ENCODE data around the gene RALGPS1.

The RALGPS1 gene

GRCh38 chr9:127022913-127023660 is 108.5 kb downstream of the RALGPS1 start:
- DNase-seq, result no peak

- DNase-seq, result no peak
Observed at GRCh38 chr9:127025042-127025441, 110.5 kb downstream of the RALGPS1 start.

- DNase-seq, result no peak
Observed at GRCh38 chr9:127027694-127028093, 113.1 kb downstream of the RALGPS1 start.

GRCh38 chr9:127029548-127029947 is 115.0 kb downstream of the RALGPS1 start:
- DNase-seq, result no peak

- no peak for DNase-seq
Observed at GRCh38 chr9:127030814-127031740, 116.5 kb downstream of the RALGPS1 start.

GRCh38 chr9:127032256-127032655 is 117.7 kb downstream of the RALGPS1 start:
- DNase-seq, result no peak

- no peak for DNase-seq
Observed at GRCh38 chr9:127033061-127033460, 118.5 kb downstream of the RALGPS1 start.

GRCh38 chr9:127033789-127034188 is 119.2 kb downstream of the RALGPS1 start:
- DNase-seq, result no peak

- no peak for DNase-seq
Observed at GRCh38 chr9:127034691-127035090, 120.1 kb downstream of the RALGPS1 start.

- DNase-seq, result no peak
Observed at GRCh38 chr9:127035423-127035822, 120.8 kb downstream of the RALGPS1 start.

- DNase-seq, result no peak
Observed at GRCh38 chr9:127035948-127036347, 121.4 kb downstream of the RALGPS1 start.

GRCh38 chr9:127036437-127036836 is 121.9 kb downstream of the RALGPS1 start:
- DNase-seq, result no peak

- DNase-seq, result no peak
Observed at GRCh38 chr9:127038531-127038930, 123.9 kb downstream of the RALGPS1 start.

- no peak for DNase-seq
Observed at GRCh38 chr9:127039492-127039891, 124.9 kb downstream of the RALGPS1 start.

GRCh38 chr9:127045148-127045547 is 130.6 kb downstream of the RALGPS1 start:
- no peak for DNase-seq

GRCh38 chr9:127047971-127048370 is 133.4 kb downstream of the RALGPS1 start:
- DNase-seq, result no peak

GRCh38 chr9:127049044-127049443 is 134.5 kb downstream of the RALGPS1 start:
- no peak for DNase-seq

GRCh38 chr9:127049581-127049980 is 135.0 kb downstream of the RALGPS1 start:
- no peak for DNase-seq

GRCh38 chr9:127050152-127050551 is 135.6 kb downstream of the RALGPS1 start:
- no peak for DNase-seq

- no peak for DNase-seq
Observed at GRCh38 chr9:127050591-127051001, 136.0 kb downstream of the RALGPS1 start.

- DNase-seq, result no peak
Observed at GRCh38 chr9:127051881-127052595, 137.5 kb downstream of the RALGPS1 start.

GRCh38 chr9:127053057-127053821 is 138.7 kb downstream of the RALGPS1 start:
- no peak for DNase-seq

All from right kidney (tissue), 1 donor.